ENCODE results near the gene CEBPG.

- TF ChIP-seq CTCF (conservative IDR thresholded peaks at IDR 0.05; ENCODE audit: low read depth, low read length) (no peak), EZH2 (IDR thresholded peaks at IDR 0.05; ENCODE audit: borderline replicate concordance, low read depth, low read length, poor library complexity, severe bottlenecking) (no peak)
These were observed 31.2 kb downstream of the CEBPG start for GRCh38 chr19:33404506-33405253.
